KOPT-K1 (cell line): Measurements from ENCODE around the gene IPCEF1.
"Not testable (repeated sequence)": the region's sequence is repeated elsewhere in the genome, so short reads cannot be mapped to it uniquely, and the experiment has no call there.

Experiments used
- H3K27ac ChIP-seq: fragments of 200-600 bp; sonication (generic); 2 replicates; pipeline ENCODE4 v1.5.1; 2016; ENCODE audit warnings: antibody characterized with exemption, mild to moderate bottlenecking, low read depth, low read length; ENCODE audit not compliant: poor library complexity, severe bottlenecking
- H3K36me3 ChIP-seq: fragments of 200-600 bp; sonication (generic); 2 replicates; pipeline ENCODE4 v1.5.1; 2017; ENCODE audit warnings: antibody characterized with exemption, mild to moderate bottlenecking, low read length, moderate library complexity; ENCODE audit not compliant: insufficient read depth
- H3K9me3 ChIP-seq: fragments of 200-600 bp; sonication (generic); 2 replicates; pipeline ENCODE4 v1.5.1; 2017; ENCODE audit warnings: antibody characterized with exemption, low read length, mild to moderate bottlenecking; ENCODE audit not compliant: insufficient read depth, poor library complexity, severe bottlenecking

The IPCEF1 gene

DNA sequence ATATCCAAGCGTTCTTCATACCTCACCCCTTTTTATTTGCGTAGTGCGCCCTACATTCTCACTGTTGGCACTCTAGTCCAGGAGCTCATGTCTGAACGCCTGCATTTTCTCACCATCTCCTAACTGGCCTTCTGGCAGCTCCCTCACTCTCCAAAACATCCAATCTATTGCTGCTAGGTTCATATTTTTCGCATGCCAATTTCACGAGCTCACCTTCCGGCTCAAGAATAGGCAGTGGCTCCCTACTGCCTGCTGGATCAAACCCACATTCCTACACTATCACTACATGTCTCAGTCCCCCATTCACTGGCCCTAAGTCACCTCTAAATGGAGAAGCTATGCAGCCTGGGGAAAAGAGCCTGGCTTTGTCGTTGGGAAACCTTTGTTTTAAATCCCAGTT is 115.0 kb downstream of the IPCEF1 start:
- Histone ChIP-seq H3K36me3 (peaks cover 18% of the 10 kb centered on the region; the same call in 1 of the 2 replicates), H3K27ac (no peak overlapping the region), H3K9me3 (no peaks in the 10 kb centered on the region)

DNA sequence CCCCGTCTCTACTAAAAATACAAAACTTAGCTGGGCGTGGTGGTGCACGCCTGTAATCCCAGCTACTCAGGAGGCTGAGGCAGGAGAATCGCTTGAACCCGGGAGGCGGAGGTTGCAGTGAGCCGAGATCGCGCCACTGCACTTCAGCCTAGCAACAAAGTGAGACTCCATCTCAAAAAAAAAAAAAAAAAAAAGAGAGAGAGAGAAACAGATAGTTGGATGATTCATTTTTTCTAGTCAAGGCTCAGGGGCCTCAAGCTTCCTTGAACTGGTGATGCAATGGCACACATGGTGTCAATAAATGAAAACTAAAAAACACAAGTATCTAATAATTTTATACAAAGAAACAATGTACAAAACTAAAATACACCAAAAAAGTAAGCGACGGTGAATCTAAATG is 115.5 kb downstream of the IPCEF1 start:
- peaks cover 18% of the 10 kb centered on the region; the same call in 1 of the 2 replicates for H3K36me3 ChIP-seq
- not testable (repeated sequence) for H3K9me3 ChIP-seq, H3K27ac ChIP-seq

DNA sequence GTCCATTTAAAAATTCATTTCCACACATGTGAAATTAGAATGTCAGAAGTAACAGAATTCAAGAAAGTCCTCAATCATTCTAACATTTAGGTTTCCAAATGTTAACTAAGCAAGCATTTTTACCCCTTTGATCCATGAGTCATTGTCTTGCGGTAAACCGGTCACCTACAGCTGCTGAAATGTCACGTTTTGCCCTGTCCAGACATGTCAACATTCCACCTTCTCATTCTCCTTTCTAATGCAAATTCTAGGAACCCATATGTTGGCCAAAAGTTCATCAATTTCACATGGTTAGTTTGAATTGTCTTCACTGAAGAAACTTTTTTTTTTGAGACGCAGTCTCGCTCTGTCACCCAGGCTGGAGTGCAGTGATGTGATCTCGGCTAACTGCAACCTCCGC is 117.2 kb downstream of the IPCEF1 start:
- Histone ChIP-seq H3K27ac (no peak overlapping the region), H3K36me3 (peaks cover 18% of the 10 kb centered on the region; the same call in 1 of the 2 replicates)

DNA sequence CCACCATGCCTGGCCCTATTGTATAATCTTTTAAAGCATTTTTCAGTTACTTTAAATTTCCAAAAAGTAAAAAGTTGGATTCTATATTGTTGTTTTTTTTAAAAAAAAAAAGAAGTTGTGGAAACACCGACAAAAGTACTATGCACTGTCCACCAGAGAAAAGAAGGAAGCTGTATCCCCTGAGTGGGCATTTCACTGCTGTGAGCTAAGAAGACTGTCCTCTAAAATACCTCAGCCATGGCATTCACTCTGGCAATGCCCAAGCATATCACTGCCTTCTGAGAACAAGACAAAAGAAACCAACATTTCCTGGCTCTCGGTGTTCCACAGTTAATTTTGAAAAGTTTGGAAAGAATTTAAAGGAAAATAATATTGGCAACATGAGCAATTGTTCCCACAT is 117.8 kb downstream of the IPCEF1 start:
- Histone ChIP-seq H3K9me3 (no peaks in the 10 kb centered on the region), H3K36me3 (peaks cover 18% of the 10 kb centered on the region; the same call in 1 of the 2 replicates), H3K27ac (no peak overlapping the region)

More for the DNA sequence above, 117.2 kb downstream of the IPCEF1 start:
- H3K9me3 ChIP-seq = no peaks in the 10 kb centered on the region

DNA sequence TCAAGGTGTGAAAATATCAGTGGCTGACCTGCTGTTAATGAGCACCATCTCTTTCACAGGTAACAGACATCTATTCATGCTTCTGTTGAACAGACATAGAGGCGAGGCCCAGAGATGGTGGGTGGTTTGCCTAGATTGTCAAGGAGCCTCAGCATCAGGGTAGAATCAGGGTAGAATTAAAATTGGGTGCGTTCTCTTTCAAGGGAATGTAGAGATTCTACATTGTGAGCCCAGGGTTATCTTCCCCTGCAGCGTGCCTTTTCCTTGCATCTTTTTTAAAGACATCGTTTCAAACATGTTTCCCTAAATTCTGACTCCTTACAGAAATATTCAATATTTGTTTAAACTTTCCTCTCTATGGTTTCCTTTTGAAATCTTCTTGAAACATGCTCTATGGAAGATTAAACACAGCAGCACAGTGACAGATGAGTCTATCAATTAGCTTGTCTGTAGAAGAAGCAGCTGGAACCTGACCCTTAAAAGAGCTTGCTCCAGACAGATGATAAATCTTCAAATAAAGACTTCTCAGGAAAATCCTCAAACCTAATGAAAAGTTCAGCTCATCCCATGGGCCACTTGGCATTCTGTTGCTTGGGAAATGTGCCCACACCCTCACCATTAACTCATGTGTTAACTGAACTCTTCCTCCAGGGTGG is 119.8 kb downstream of the IPCEF1 start:
- 0 out of 2 replicates have a peak, but pooled peaks cover 5% of the 10 kb centered on the region for H3K36me3 ChIP-seq
- H3K9me3 ChIP-seq = no peaks in the 10 kb centered on the region
- H3K27ac ChIP-seq = no peak overlapping the region

DNA sequence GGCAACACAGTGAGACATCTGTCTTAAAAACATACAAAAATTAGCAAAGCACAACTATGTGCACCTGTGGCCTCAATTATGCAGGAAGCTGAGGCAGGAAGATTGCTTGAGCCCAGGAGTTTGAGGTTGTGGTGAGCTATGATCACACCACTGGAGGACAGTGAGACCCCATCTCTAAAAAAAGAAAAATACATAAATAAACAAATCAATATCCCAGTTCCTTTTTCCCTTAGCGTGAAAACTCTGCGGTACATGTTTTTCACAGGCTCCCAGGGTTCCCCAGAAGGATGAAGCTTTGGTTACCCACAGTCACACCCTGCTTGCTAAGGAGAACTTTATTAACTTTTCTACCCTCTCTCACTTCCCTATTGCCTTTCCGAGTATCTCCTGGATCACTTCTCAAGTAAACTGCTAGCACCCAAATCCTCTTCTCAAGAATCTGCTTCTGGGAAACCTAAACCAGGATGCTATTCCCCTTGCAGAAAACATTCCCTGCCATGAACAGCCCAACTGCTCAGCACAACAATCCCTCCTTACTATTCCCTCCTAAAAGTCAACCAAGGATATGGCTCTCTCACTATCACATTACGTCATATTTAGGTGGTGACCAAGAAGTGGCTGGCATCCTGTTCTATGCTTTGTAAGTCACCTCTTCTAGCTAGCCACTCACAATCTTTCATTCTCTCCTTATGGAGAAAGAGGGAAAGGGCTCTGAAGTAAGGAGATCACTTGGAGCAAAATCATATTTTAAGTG is 122.4 kb downstream of the IPCEF1 start:
- no peaks in the 10 kb centered on the region for H3K36me3 ChIP-seq
- H3K27ac ChIP-seq = peak overlapping the region; percentile 59
- H3K9me3 ChIP-seq = no peaks in the 10 kb centered on the region

DNA sequence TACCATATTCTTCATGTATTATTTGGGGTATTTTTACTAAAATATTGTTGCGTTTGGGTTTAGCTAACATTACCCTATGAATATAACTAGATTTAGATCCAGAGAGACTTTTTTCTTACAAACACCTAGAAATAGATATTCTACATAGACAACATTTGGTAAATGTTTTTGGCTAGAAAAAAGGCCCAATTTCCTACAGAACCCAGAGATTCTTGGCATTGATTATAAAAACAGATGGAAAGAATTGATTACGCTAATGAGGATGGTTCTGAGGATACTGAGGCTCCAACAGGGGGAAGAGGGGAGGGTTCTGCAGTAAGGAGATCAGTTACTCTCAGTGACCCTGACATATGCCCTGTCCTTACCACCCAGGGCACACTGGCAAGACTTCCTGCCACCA is 123.2 kb downstream of the IPCEF1 start:
- H3K9me3 ChIP-seq = no peaks in the 10 kb centered on the region
- peak overlapping the region; percentile 59 for H3K27ac ChIP-seq
- no peaks in the 10 kb centered on the region for H3K36me3 ChIP-seq

DNA sequence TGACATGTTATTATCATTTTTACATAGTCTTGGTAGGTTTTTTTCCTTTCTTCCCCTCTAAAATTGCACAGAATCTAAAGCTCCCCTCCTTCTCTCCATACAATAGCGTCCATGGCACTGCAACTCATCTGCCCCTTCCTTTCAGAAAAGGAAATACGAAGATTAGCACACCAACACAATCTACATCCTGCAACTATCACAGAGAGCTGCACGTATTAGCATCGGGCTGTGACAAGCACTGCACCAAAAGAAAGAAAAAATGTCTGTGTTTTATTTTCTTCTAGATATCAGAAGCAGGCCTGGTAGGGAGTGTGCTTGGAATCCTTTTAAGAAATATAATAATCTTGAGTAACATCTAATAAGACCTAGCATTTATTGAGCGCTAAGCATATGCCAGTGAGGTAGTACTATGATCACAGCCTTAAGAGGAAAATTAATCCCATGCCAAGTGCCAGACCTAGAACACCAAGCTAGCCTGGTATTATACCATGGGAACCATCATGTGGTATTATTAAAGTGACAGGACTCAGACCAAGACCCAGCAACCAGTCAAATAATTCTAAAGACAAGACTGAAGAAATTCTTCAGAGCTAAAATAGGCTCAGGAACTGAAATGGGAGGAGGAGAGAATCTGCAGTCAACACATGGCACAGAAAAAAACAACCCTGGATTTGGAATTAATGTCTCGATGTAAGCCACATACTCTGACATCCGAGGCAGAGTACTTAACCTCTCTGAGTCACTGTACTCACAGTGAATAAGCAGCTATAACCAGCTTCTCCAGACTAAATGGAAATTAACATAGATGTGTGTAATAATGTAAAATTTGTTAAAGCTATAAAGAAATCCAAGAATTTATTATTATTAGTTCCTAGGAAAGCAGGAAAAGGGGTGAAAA is 124.3 kb downstream of the IPCEF1 start:
- Histone ChIP-seq H3K36me3 (no peaks in the 10 kb centered on the region), H3K9me3 (no peaks in the 10 kb centered on the region), H3K27ac (peak overlapping the region; percentile 72)

DNA sequence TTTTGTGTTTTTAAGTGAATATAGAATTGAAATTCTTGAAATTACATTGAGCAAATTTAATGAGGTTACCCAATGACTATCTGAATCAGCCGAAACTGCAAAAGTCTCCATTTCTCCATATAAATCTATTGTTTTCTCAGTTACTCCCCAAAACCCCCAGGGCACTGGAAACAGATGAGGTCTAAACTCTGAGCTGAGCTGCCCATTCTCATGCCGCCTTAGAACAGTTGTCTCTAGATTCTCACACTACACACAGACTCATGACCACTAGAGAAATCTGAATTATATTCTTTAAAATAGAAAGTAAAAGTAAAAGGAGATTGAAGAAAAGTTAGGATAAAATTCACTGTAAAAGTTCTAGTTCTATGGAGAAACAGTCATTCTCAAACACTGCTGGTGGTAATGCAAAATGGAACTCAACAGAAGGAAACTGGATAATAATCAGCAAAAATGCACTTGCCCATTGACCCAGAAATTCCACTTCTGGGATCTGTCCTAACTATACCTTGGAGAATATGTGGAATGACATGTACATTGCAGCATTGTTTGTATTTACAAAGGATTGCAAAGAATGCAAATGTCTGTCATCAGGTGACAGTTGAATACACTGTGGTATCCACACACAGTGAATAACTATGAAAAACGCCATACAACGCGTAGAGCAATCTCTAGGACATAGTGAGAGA is 125.5 kb downstream of the IPCEF1 start:
- Histone ChIP-seq H3K36me3 (no peaks in the 10 kb centered on the region), H3K9me3 (no peaks in the 10 kb centered on the region), H3K27ac (peak overlapping the region; percentile 72)

DNA sequence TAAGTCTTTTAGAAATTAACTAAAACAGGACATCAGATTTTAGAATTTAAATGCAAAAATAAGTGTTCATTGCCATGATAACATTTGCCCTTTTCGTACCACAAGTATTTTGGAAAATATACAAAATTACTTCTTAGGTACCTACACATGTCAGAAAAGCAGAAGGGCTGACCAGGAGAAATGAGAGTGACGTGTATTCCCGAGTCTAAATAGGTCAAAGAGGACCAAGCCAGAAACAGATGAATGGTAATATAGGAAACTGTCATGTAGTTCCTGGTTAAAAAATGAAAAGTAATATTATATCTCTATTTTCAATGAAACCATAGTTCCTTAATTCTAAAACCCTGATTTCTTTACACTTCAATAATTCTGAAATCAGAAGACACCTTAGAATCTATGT is 126.2 kb downstream of the IPCEF1 start:
- Histone ChIP-seq H3K27ac (peak overlapping the region; percentile 72), H3K36me3 (no peaks in the 10 kb centered on the region), H3K9me3 (no peaks in the 10 kb centered on the region)

DNA sequence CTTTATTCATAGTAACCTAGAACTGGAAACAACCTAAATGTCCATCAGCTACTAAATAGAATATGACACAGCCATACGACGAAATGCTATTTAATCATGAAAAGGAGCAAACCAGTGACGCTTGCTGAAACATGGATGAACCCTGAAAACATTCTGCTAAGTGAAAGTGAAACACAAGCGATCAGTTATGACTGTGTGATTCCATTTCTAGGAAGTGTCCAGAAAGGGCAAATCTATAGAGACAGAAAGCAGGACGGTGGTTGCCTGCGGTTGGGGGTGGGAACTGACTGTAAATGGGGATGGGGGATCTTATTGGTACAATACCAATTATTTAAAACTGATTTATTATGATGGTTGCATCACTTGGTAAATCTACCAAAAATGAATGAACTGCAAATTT is 126.8 kb downstream of the IPCEF1 start:
- no peaks in the 10 kb centered on the region for H3K9me3 ChIP-seq
- H3K36me3 ChIP-seq = no peaks in the 10 kb centered on the region
- H3K27ac ChIP-seq = peak overlapping the region; percentile 72

DNA sequence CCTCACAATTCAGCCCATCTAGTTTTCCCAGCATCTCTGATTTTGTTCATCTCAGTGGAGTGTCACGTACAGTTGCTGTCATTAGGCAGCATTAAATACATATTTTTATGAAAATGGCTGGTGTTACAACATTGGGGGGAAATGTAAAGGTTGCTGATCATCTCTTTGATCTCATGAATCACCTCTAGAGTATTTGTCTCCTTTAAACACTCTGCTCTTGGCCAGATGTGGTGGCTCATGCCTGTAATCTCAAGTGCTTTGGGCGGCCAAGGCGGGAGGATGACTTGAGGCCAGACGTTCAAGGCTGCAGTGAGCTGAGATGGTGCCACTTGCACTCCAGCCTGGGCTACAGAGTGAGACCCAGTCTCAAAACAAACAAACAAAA is 128.1 kb downstream of the IPCEF1 start:
- H3K36me3 ChIP-seq = no peaks in the 10 kb centered on the region

DNA sequence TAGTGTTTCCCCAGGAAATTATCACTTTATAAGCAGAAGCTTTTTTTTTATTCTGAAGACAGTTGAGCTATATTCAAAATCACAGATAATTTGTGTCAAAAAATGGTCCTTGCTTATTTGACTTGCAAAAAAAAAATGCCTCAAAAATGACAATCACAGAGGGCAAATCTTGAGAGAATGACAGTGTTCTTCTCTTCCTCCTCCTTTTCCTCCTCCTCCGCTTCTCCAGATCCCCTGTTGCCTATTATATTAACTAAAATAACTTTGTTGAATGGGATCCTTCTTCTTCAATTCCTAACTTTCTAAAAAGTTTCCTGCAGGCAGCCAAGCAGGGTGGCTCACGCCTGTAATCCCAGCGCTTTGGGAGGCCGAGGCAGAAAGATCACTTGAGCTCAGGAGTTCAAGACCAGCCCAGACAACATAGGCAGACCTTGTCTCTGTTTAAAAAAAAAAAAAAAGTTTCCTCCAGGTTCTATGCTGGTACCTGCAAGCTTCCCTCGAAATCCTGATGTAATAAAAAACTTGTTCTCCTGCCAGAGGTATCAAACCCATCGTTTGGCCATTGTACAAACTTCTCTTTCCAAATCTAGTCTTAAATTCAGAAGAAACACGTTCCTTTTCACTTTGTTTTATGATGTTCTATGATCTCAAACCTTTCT is 128.6 kb downstream of the IPCEF1 start:
- H3K9me3 ChIP-seq = no peaks in the 10 kb centered on the region
- H3K36me3 ChIP-seq = 0 out of 2 replicates have a peak, but pooled peaks cover 2% of the 10 kb centered on the region
- H3K27ac ChIP-seq = no peak overlapping the region

More for the DNA sequence above, 128.1 kb downstream of the IPCEF1 start:
- H3K9me3 ChIP-seq = no peaks in the 10 kb centered on the region
- H3K27ac ChIP-seq = peak overlapping the region; percentile 22

DNA sequence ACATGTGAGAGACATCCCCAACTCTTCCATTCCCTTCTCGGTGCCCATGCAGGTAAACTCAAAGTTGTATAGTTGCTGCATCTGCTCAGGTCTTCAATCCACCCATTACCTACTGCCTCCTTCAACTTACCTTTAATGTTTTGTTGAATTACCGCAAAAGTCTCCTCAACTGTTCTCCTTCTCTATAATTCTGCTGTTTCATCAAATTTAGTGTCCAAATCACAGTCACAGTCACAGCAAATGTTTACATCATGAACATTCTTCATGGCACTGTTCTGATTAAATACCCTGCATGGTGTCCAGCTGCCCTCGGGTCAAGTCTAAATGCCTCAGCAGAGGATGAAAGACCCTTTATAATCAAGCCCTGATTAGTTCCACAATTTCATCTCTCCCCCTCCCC is 130.1 kb downstream of the IPCEF1 start:
- Histone ChIP-seq H3K27ac (no peak overlapping the region), H3K9me3 (no peaks in the 10 kb centered on the region), H3K36me3 (peaks cover 13% of the 10 kb centered on the region; the same call in 1 of the 2 replicates)
